Ovary (tissue), 3 donors: ENCODE results near the gene CST3.

Experiments used
- CTCF ChIP-seq, 3 donors: fragments of 450-650 bp in 2 of 3; fragments of 200-600 bp in 1 of 3; IDR thresholded peaks; one replicate each; pipeline versions ENCODE4 v1.5.1 to v1.8.0; 2016 to 2022; ENCODE audit warnings: antibody characterized with exemption in 3 of 3, mild to moderate bottlenecking in 1 of 3
- POLR2A ChIP-seq: fragments of 450-650 bp; IDR thresholded peaks from one replicate; pipeline ENCODE4 v1.6.1; 2017; ENCODE audit warnings: antibody characterized with exemption, mild to moderate bottlenecking, moderate library complexity
- donor health status: DM: no; HTN: no; CAD: no.

- TF ChIP-seq POLR2A (no peak), CTCF (IDR thresholded peaks at IDR 0.05) (no peak)
Measured at GRCh38 chr20:23604306-23604705, 33.4 kb downstream of the CST3 start.
